Rectal smooth muscle tissue (tissue), 1 donor: ENCODE data around the gene STPG2.

Experiments
- H3K27ac ChIP-seq: one replicate; pipeline ENCODE4 v1.7.0; 2013; ENCODE audit warnings: low read depth, low read length, inconsistent platforms
- H3K27me3 ChIP-seq: one replicate; pipeline ENCODE4 v1.7.0; 2013; ENCODE audit warnings: low read length; ENCODE audit not compliant: control insufficient read depth, insufficient read depth
- H3K36me3 ChIP-seq: one replicate; pipeline ENCODE4 v1.7.0; 2013; ENCODE audit warnings: low read length; ENCODE audit not compliant: control insufficient read depth, insufficient read depth
- H3K4me1 ChIP-seq: one replicate; pipeline ENCODE4 v1.7.0; 2013; ENCODE audit warnings: low read length; ENCODE audit not compliant: control insufficient read depth, insufficient read depth
- H3K4me3 ChIP-seq: one replicate; pipeline ENCODE4 v1.7.0; 2013; ENCODE audit warnings: low read length
- H3K9ac ChIP-seq: one replicate; pipeline ENCODE4 v1.7.0; 2013; ENCODE audit warnings: low read length

Gene STPG2

DNA sequence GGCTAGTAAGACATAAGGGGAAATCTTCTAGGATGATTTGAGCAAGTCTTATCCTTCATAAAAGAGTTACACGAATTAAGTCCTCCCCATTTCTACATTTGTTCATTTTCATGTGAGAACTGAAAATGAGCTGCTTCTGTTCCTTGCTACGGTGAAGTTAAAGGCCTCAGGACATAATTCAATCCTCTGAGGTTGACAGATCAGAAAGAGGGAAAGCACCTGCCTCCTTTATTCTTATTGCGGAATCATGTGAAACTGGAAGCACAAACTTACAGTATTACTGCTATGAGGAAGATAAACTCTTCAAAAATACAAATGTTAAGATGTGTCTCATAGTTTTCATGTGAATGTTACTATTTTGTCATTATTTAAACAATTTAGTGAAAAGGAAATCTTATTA lies 395.3 kb downstream of the STPG2 start:
- Histone ChIP-seq H3K9ac (no peak overlapping the region), H3K36me3 (no peaks in the 10 kb centered on the region), H3K27me3 (no peaks in the 10 kb centered on the region), H3K27ac (no peak overlapping the region), H3K4me3 (no peak overlapping the region), H3K4me1 (no peaks in the 10 kb centered on the region)

GRCh38 chr4:97720869-97721432 lies 422.3 kb downstream of the STPG2 start:
- H3K27me3 ChIP-seq: no peaks in the 10 kb centered on the region
- no peak overlapping the region for H3K4me3 ChIP-seq
- H3K9ac ChIP-seq: no peak overlapping the region
- no peaks in the 10 kb centered on the region for H3K4me1 ChIP-seq
- no peak overlapping the region for H3K27ac ChIP-seq
- H3K36me3 ChIP-seq: no peaks in the 10 kb centered on the region

DNA sequence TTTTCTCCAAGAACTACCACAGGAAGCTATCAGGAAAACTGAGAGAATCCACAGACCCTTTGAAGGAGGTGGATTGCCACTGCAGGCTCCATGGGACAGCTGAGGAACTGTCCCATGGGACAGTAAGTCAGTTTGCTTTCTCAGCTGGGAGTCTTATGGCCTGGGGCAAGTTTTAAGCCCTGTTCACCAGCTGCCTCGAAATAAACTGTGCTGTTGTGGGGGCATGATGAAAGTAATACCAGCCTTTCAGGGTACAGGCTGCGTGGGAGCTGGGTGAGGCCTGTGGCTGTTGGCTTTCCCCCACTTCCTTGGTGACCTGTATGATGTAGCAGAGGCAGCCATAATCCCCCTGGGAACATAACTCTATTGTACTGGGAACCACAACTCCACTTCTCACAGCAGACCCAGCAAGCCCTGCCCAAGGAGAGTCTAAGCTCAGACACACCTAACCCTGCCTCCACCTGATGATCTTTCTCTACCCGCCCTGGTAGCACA lies 452.1 kb downstream of the STPG2 start:
- Histone ChIP-seq H3K36me3 (no peaks in the 10 kb centered on the region), H3K4me3 (no peak overlapping the region), H3K27ac (no peak overlapping the region), H3K27me3 (no peaks in the 10 kb centered on the region), H3K9ac (no peak overlapping the region), H3K4me1 (no peaks in the 10 kb centered on the region)

- Histone ChIP-seq H3K27me3 (no peaks in the 10 kb centered on the region), H3K27ac (no peak overlapping the region), H3K4me1 (no peaks in the 10 kb centered on the region), H3K4me3 (no peak overlapping the region), H3K36me3 (no peaks in the 10 kb centered on the region), H3K9ac (no peak overlapping the region)
Observed at GRCh38 chr4:97670703-97671269, 472.5 kb downstream of the STPG2 start.

DNA sequence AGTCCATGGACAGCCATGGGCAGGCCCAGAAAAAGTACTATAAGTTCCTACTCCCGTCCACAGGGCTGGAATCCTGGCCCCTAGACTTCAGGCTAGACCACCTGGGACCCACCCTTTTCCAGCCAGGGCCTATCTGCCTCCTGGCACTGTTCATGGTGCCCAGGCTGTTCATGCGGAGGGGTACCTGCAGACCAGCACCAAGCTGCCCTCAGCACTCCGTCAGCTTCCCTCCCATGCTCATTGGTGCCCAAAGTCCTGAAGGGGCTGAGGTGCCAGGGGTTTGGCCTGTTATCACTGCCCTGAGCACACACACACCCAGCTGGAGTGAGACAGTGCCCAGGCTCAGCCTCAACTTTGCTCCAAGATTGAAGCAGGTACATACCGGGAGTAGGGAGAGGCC lies 477.7 kb downstream of the STPG2 start:
- Histone ChIP-seq H3K27ac (no peak overlapping the region), H3K9ac (no peak overlapping the region), H3K4me3 (no peak overlapping the region), H3K4me1 (no peaks in the 10 kb centered on the region), H3K27me3 (no peaks in the 10 kb centered on the region), H3K36me3 (no peaks in the 10 kb centered on the region)

DNA sequence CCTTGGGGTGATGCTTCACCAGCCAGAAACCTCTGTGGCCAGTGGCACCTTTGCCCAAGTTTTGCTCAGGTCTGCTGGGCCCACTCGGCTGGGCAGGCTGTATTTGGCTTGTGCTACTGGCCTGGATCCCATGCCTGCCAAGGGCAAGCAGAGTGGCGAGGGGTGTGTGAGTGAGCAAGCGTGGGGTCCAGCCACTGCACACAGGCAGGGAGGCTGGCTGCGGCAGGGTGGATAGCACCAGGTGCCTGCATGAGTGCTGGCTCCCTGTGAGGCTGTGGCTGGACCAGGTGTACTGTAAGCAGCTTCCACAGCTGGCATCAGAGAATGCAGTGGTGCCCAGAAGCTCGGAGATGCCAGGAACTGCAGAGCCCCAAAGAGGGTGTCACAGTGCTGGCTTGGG lies 478.5 kb downstream of the STPG2 start:
- no peak overlapping the region for H3K27ac ChIP-seq
- H3K4me3 ChIP-seq: no peak overlapping the region
- H3K4me1 ChIP-seq: no peaks in the 10 kb centered on the region
- H3K9ac ChIP-seq: no peak overlapping the region
- no peaks in the 10 kb centered on the region for H3K27me3 ChIP-seq
- no peaks in the 10 kb centered on the region for H3K36me3 ChIP-seq

DNA sequence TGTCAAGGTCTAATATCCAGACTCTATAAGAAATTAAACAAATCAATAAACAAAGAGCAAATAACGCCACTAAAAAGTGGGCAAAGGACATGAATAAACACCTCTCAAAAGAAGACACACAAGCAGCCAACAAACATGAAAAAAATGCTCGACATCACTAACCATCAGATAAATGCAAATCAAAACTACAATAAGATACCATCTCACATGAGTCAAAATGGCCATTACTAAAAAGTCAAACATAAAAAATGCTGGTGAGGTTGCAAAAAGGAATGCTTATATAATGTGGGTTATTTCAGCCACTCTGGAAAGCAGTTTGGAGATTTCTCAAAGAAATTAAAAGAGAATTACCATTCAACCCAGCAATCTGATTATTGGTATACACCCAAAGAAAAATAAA lies 481.1 kb downstream of the STPG2 start:
- no peaks in the 10 kb centered on the region for H3K36me3 ChIP-seq
- no peaks in the 10 kb centered on the region for H3K27me3 ChIP-seq
- H3K4me1 ChIP-seq: no peaks in the 10 kb centered on the region
- no peak overlapping the region for H3K27ac ChIP-seq
- no peak overlapping the region for H3K9ac ChIP-seq
- no peak overlapping the region for H3K4me3 ChIP-seq

GRCh38 chr4:97656044-97656720 lies 487.1 kb downstream of the STPG2 start:
- no peaks in the 10 kb centered on the region for H3K27me3 ChIP-seq
- H3K27ac ChIP-seq: no peak overlapping the region
- no peaks in the 10 kb centered on the region for H3K36me3 ChIP-seq
- no peak overlapping the region for H3K4me3 ChIP-seq
- no peaks in the 10 kb centered on the region for H3K4me1 ChIP-seq
- H3K9ac ChIP-seq: no peak overlapping the region

DNA sequence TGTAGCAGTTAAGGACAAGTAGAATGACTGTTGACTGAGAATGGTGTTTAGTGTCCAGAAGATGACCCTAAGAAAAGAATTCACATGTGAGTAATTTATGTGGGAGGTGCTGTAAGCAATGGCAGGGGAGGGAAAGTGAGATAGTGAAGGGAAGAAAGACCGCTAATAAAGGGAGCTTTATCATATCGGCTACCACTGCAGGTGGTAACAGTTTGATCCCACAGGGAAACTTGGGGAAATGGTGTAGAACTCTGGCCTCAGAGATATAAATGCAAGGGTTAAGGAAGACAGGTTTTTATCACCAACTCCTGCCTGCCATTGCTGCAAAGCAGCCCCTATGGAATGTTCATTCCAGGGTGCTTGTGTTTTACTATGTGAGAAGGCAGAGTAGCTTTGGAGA lies 489.6 kb downstream of the STPG2 start:
- no peak overlapping the region for H3K9ac ChIP-seq
- no peaks in the 10 kb centered on the region for H3K27me3 ChIP-seq

GRCh38 chr4:97646997-97647396 lies 496.3 kb downstream of the STPG2 start:
- Histone ChIP-seq H3K9ac (no peak overlapping the region), H3K4me3 (no peak overlapping the region), H3K27ac (no peak overlapping the region), H3K27me3 (no peaks in the 10 kb centered on the region), H3K36me3 (no peaks in the 10 kb centered on the region), H3K4me1 (peaks cover 2% of the 10 kb centered on the region)

More for the DNA sequence above, 489.6 kb downstream of the STPG2 start:
- no peaks in the 10 kb centered on the region for H3K36me3 ChIP-seq
- H3K4me3 ChIP-seq: no peak overlapping the region
- no peak overlapping the region for H3K27ac ChIP-seq
- H3K4me1 ChIP-seq: no peaks in the 10 kb centered on the region

GRCh38 chr4:97645071-97645821 lies 498.0 kb downstream of the STPG2 start:
- no peak overlapping the region for H3K9ac ChIP-seq
- H3K36me3 ChIP-seq: no peaks in the 10 kb centered on the region
- no peak overlapping the region for H3K4me3 ChIP-seq
- peaks cover 2% of the 10 kb centered on the region for H3K4me1 ChIP-seq
- no peaks in the 10 kb centered on the region for H3K27me3 ChIP-seq
- no peak overlapping the region for H3K27ac ChIP-seq

DNA sequence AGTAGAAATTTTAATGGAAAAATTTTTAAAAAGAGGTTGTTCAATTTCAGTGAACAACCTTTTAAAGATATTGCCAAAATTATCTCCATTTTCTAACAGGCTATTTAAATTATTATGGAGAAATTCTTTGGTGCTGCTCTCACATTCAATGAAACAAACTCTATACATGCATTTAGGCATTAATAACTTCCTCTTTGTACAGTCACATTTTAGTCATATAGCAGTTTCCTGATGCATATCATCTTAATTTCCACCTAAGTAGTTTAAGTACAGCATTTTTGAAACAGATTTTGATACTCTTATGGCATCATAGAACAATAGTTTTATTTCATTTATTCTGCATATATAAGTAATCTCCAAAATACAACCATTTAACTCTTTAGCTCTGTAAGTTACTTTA lies 500.1 kb downstream of the STPG2 start:
- Histone ChIP-seq H3K27ac (no peak overlapping the region), H3K27me3 (no peaks in the 10 kb centered on the region), H3K9ac (no peak overlapping the region), H3K4me3 (no peak overlapping the region), H3K36me3 (no peaks in the 10 kb centered on the region), H3K4me1 (peaks cover 2% of the 10 kb centered on the region)
